Ascending aorta (tissue), 2 donors: ENCODE results near the gene URB1. TPM values are rescaled to one million over a fixed set of nuclear protein-coding genes. Genes with fewer than 3 reads are reported as not detected.
A peak's percentile ranks its signal among the peaks of the same experiment; 100 is the strongest.
"Not testable (repeated sequence)": the region's sequence is repeated elsewhere in the genome, so short reads cannot be mapped to it uniquely, and the experiment has no call there.

Experiments
- DNase-seq, 2 donors: peaks; one replicate each; pipeline ENCODE4 v3.0.0-alpha.2; 2019; ENCODE audit warnings: low spot score in 2 of 2
- H3K27ac ChIP-seq, 2 donors: fragments of 200-600 bp; sonication (generic); one replicate each; pipeline ENCODE4 v1.5.1; 2016 to 2017; ENCODE audit warnings: mild to moderate bottlenecking in 1 of 2
- H3K27me3 ChIP-seq: fragments of 200-600 bp; sonication (generic); one replicate; pipeline ENCODE4 v1.5.1; 2017
- H3K36me3 ChIP-seq, 2 donors: fragments of 200-600 bp; sonication (generic); one replicate each; pipeline ENCODE4 v1.5.1; 2016
- H3K4me1 ChIP-seq, 2 donors: fragments of 200-600 bp; sonication (generic); one replicate each; pipeline ENCODE4 v1.5.1; 2016 to 2017; ENCODE audit warnings: mild to moderate bottlenecking in 1 of 2
- H3K4me3 ChIP-seq, 2 donors: fragments of 200-600 bp; sonication (generic); one replicate each; pipeline ENCODE4 v1.5.1; 2016 to 2017; ENCODE audit warnings: mild to moderate bottlenecking in 1 of 2
- H3K9me3 ChIP-seq, 2 donors: fragments of 200-600 bp; sonication (generic); one replicate each; pipeline ENCODE4 v1.5.1; 2016
- intact Hi-C: fragments of 100-400 bp; cut with DNase I; formaldehyde crosslinking; loops from one replicate; pipeline ENCODE4 v1.15.1; 2023
- total RNA-seq: library from RNA; depleted of rRNA; stranded (reverse); fragments of >200 nt; gene quantifications from one replicate; pipeline ENCODE4 v1.1.0, GENCODE V29; 2016
- TF ChIP-seq, protein P1 (sequence below), 3 experiments: fragments of 200-600 bp in 2 of 3; fragments of 450-650 bp in 1 of 3; sonication (generic) in 2 of 3; IDR thresholded peaks; one replicate each; pipeline ENCODE4 v1.5.1; 2016 to 2019; ENCODE audit warnings: antibody characterized with exemption in 3 of 3, mild to moderate bottlenecking in 1 of 3, moderate library complexity in 1 of 3

Gene URB1
- total RNA-seq, 1 donor from 2014 or later, result 35.4 TPM

DNA sequence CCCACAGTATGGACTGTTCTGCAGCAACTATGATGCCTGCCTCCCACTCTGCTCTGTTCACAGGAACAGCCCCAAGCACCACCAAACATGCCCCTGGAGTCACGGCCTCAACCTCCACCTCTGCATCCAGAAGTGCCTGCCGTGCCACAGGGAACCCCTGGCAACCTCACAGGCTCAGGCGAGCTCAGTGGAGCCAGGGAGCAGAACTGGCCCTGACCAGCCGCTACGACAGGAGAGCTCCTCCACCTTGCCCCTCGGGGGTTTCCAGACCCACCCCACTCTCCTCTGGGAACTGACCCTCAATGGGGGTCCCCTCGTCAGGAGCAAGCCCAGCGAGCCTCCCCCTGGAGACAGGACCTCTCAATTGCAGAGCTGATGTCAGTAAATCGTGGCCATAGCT is 81.2 kb downstream of the URB1 start:
- H3K9me3 ChIP-seq, result no peaks in the 10 kb centered on the region
- no peaks in the 10 kb centered on the region for H3K4me1 ChIP-seq
- no peak for DNase-seq
- peaks cover 47 to 78% of the 10 kb centered on the region in 2 donors for H3K36me3 ChIP-seq
- no peaks in the 10 kb centered on the region for H3K27me3 ChIP-seq
- H3K4me3 ChIP-seq, result no peak overlapping the region
- H3K27ac ChIP-seq, result no peak overlapping the region
- intact Hi-C loops, result no loop called here
- TF ChIP-seq, protein P1, sequence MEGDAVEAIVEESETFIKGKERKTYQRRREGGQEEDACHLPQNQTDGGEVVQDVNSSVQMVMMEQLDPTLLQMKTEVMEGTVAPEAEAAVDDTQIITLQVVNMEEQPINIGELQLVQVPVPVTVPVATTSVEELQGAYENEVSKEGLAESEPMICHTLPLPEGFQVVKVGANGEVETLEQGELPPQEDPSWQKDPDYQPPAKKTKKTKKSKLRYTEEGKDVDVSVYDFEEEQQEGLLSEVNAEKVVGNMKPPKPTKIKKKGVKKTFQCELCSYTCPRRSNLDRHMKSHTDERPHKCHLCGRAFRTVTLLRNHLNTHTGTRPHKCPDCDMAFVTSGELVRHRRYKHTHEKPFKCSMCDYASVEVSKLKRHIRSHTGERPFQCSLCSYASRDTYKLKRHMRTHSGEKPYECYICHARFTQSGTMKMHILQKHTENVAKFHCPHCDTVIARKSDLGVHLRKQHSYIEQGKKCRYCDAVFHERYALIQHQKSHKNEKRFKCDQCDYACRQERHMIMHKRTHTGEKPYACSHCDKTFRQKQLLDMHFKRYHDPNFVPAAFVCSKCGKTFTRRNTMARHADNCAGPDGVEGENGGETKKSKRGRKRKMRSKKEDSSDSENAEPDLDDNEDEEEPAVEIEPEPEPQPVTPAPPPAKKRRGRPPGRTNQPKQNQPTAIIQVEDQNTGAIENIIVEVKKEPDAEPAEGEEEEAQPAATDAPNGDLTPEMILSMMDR (IDR thresholded peaks at IDR 0.05), result no peak

DNA sequence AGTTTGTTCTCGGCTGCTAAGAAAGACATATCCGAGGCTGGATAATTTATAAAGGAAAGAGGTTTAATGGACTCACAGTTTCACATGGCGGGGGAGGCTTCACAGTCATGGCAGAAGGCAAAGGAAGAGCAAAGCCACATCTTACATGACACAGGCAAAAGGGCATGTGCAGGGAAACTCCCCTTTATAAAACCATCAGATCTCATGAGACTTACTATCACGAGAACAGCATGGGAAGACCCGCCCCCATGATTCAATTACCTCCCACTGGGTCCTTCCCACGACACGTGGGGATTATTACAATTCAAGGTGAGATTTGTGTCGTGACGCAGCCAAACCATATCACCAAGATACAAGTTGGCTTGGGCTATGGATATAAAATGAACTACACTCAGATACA is 81.8 kb downstream of the URB1 start:
- H3K36me3 ChIP-seq, result peaks cover 41 to 76% of the 10 kb centered on the region in 2 donors
- intact Hi-C loops, H3K4me1 ChIP-seq, DNase-seq, H3K27ac ChIP-seq, H3K9me3 ChIP-seq, H3K27me3 ChIP-seq, H3K4me3 ChIP-seq: not testable (repeated sequence)

DNA sequence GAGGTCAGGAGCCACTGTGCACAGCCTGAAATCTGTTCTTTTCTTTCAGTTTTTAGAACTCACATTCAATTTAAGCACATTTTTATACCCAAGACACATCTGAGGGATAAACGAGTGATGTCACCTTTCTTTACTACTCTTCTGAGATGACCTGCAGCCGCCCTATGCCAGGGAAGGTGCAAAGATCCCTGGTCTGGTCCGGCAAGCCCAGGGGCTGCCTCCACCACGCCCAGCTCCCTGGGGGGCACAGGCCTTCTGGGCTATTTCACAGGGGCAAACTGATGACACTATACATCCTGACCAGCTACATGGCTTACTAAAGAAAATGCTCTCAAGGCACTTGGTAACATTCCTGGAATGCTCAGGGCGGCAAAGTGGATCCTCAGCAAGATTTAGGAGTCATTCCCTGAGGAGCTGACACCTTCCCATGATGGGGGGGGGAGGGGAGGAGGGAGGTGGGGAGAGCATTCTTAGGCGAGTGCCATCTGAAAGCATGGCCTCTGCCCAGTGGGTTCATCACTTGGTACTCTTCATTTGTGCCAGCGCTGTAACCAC is 82.8 kb downstream of the URB1 start:
- peaks cover 34 to 70% of the 10 kb centered on the region in 2 donors for H3K36me3 ChIP-seq
- H3K9me3 ChIP-seq, result no peaks in the 10 kb centered on the region
- no peaks in the 10 kb centered on the region for H3K27me3 ChIP-seq
- TF ChIP-seq, protein P1 (IDR thresholded peaks at IDR 0.05), result no peak
- no peak for DNase-seq
- H3K27ac ChIP-seq, result no peak overlapping the region
- H3K4me3 ChIP-seq, result no peak overlapping the region
- no peaks in the 10 kb centered on the region for H3K4me1 ChIP-seq
- intact Hi-C loops, result no loop called here

DNA sequence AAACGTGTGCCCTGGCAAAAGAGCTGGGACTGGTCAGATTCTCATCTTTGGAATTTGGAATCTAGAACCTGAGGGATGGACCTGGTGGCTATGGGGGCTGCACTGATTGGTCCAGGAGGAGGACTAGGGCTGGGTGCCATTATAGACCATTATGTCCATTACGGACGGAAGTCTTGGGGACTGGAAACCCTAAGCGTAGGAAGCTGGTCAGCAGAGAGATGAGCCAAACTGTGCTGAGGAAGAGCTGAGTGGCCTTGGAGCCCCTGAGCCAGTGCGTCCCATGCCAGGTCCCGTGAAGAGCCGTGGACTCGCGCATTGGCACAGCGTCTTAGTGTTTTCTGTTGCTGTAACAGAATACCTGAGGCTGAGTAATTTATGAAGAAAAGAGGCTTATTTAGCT is 84.1 kb downstream of the URB1 start:
- Histone ChIP-seq H3K27me3 (no peaks in the 10 kb centered on the region), H3K4me3 (no peak overlapping the region), H3K9me3 (no peaks in the 10 kb centered on the region), H3K4me1 (no peaks in the 10 kb centered on the region), H3K36me3 (peaks cover 23 to 58% of the 10 kb centered on the region in 2 donors), H3K27ac (no peak overlapping the region)
- intact Hi-C loops, result no loop called here
- TF ChIP-seq, protein P1 (IDR thresholded peaks at IDR 0.05), result no peak
- no peak for DNase-seq

DNA sequence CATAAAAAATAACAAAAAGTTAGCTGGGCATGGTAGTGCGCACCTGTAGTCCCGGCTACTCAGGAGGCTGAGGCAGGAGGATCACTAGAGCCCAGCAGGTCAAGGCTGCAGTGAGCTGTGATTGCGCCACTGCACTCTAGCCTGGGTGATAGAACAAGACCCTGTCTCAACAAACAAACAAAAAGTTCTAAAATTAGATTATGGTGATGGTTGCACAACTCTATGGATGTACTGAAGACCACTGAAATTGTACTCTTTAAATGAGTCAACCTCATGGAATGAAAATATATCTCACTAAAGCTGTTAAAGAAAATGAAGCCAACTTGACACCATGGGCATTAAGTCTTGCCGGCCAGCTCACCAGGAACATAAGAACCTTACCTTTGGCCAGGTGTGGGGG is 85.1 kb downstream of the URB1 start:
- H3K27me3 ChIP-seq, result no peaks in the 10 kb centered on the region
- TF ChIP-seq, protein P1 (IDR thresholded peaks at IDR 0.05), result no peak
- intact Hi-C loops, result no loop called here
- no peak overlapping the region for H3K27ac ChIP-seq
- no peaks in the 10 kb centered on the region for H3K4me1 ChIP-seq
- H3K36me3 ChIP-seq, result peaks cover 21 to 48% of the 10 kb centered on the region in 2 donors
- DNase-seq, result no peak
- no peaks in the 10 kb centered on the region for H3K9me3 ChIP-seq
- no peak overlapping the region for H3K4me3 ChIP-seq

DNA sequence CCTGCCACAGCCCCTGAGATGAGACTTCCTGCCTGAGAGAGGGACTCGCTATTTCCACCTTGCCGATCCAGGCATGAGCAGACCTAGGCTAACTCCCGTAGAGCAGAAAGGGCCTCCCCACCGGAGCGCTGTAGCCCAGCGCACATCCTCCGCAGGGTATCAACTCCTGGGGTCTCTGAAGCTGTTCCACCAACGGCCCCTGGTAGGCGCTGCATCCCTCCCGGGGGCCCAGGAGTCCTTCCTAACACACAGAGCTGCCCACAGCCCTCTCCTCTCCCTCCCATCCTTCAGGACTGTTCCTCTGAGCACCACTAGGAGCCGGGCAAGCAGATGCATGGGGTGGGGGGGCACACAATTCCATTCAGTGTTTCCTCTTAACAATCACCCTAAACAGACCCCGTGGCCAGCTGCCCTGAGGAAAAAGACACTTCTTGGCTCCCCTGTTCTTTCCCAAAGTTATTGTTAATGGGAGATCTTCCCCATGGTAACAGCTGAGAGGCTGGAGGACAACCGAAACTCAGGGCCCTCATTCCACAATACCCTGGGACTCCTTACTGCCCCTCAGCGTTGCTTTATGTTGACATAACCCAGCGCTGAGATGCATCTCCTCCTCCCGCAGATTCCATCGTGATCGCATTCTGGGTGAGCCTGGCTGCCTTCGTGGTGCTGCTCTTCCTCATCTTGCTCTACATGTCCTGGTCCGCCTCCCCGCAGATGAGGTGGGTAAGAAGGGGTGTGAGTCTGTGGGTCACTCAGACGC is 86.6 kb downstream of the URB1 start:
- intact Hi-C loops, result no loop called here
- H3K9me3 ChIP-seq, result no peaks in the 10 kb centered on the region
- peaks cover 18 to 33% of the 10 kb centered on the region in 2 donors for H3K36me3 ChIP-seq
- no peak for DNase-seq
- no peak overlapping the region for H3K27ac ChIP-seq
- TF ChIP-seq, protein P1 (IDR thresholded peaks at IDR 0.05), result peak in 1 of 3 experiments; percentile 7
- no peak overlapping the region for H3K4me3 ChIP-seq
- H3K4me1 ChIP-seq, result no peaks in the 10 kb centered on the region
- no peaks in the 10 kb centered on the region for H3K27me3 ChIP-seq
